CMK (cell line): ENCODE data around the gene SRSF4.
A peak's percentile ranks its signal among the peaks of the same experiment; 100 is the strongest.

Experiments
- DNase-seq: peaks from one replicate; pipeline ENCODE4 v3.0.0-alpha.2; 2010; ENCODE audit warnings: low read depth

SRSF4 gene

GRCh38 chr1:29200906-29201594, 19.4 kb upstream of the SRSF4 start:
- DNase-seq, result no peak

- DNase-seq, result no peak
These were observed 16.3 kb upstream of the SRSF4 start for GRCh38 chr1:29197993-29198392.

GRCh38 chr1:29197590-29197924, 15.9 kb upstream of the SRSF4 start:
- DNase-seq, result no peak

- no peak for DNase-seq
These were observed 15.3 kb upstream of the SRSF4 start for GRCh38 chr1:29196863-29197589.

- no peak for DNase-seq
These were observed 14.2 kb upstream of the SRSF4 start for GRCh38 chr1:29195881-29196291.

- no peak for DNase-seq
These were observed 12.3 kb upstream of the SRSF4 start for GRCh38 chr1:29193879-29194455.

GRCh38 chr1:29190718-29191117, 9.0 kb upstream of the SRSF4 start:
- DNase-seq, result no peak

- no peak for DNase-seq
These were observed 5.0 kb upstream of the SRSF4 start for GRCh38 chr1:29186707-29187106.

- DNase-seq, result no peak
These were observed 4.6 kb upstream of the SRSF4 start for GRCh38 chr1:29186252-29186651.

GRCh38 chr1:29183287-29183686, 1.6 kb upstream of the SRSF4 start:
- no peak for DNase-seq

GRCh38 chr1:29180497-29181412, 945 bp downstream of the SRSF4 start:
- peak; percentile 62 for DNase-seq

GRCh38 chr1:29179641-29180184, 2.0 kb downstream of the SRSF4 start:
- DNase-seq, result no peak

GRCh38 chr1:29177022-29177705, 4.5 kb downstream of the SRSF4 start:
- DNase-seq, result no peak

- DNase-seq, result no peak
These were observed 5.1 kb downstream of the SRSF4 start for GRCh38 chr1:29176576-29176975.

- DNase-seq, result no peak
These were observed 9.2 kb downstream of the SRSF4 start for GRCh38 chr1:29172415-29172939.

- DNase-seq, result no peak
These were observed 10.2 kb downstream of the SRSF4 start for GRCh38 chr1:29171521-29171920.

- DNase-seq, result no peak
These were observed 10.6 kb downstream of the SRSF4 start for GRCh38 chr1:29171089-29171488.

GRCh38 chr1:29169976-29170375, 11.7 kb downstream of the SRSF4 start:
- DNase-seq, result no peak

- no peak for DNase-seq
These were observed 13.8 kb downstream of the SRSF4 start for GRCh38 chr1:29167904-29168303.

- DNase-seq, result no peak
These were observed 15.3 kb downstream of the SRSF4 start for GRCh38 chr1:29166291-29166878.

- no peak for DNase-seq
These were observed 17.1 kb downstream of the SRSF4 start for GRCh38 chr1:29164588-29164987.
